ENCODE results near the gene APBB1IP. TPM values are rescaled to one million over a fixed set of nuclear protein-coding genes. Genes with fewer than 3 reads are reported as not detected.

Gene APBB1IP
- total and polyA plus RNA-seq, 8 donors = 1.8 to 50.0 (median 2.4) TPM

DNA sequence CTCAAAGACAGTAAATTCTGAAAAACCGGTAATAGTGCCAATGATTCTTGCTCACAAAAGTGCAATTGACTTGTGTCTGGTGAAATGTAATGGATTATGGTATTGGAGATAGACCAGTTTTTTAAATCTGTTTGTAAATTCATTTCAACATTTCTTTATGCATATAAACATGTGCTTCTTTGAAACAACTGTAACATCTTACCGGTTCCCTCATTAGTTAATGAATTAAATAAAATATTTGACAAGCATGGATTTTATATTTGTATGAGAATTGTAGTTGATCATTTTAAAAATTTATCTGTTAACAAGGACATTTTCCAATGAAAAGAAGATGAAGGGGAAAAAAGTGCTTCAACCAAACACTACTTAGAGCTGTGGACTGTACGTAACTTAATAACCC is 21.0 kb upstream of the APBB1IP start:
- ATAC-seq (no peak), DNase-seq (no peak)
- Histone ChIP-seq H3K27ac (no peak overlapping the region), H3K4me1 (no peaks in the 10 kb centered on the region), H3K9me3 (no peaks in the 10 kb centered on the region), H3K27me3 (no peaks in the 10 kb centered on the region), H3K4me3 (no peak overlapping the region), H3K36me3 (no peaks in the 10 kb centered on the region)
- TF ChIP-seq, protein P1, sequence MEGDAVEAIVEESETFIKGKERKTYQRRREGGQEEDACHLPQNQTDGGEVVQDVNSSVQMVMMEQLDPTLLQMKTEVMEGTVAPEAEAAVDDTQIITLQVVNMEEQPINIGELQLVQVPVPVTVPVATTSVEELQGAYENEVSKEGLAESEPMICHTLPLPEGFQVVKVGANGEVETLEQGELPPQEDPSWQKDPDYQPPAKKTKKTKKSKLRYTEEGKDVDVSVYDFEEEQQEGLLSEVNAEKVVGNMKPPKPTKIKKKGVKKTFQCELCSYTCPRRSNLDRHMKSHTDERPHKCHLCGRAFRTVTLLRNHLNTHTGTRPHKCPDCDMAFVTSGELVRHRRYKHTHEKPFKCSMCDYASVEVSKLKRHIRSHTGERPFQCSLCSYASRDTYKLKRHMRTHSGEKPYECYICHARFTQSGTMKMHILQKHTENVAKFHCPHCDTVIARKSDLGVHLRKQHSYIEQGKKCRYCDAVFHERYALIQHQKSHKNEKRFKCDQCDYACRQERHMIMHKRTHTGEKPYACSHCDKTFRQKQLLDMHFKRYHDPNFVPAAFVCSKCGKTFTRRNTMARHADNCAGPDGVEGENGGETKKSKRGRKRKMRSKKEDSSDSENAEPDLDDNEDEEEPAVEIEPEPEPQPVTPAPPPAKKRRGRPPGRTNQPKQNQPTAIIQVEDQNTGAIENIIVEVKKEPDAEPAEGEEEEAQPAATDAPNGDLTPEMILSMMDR (IDR thresholded peaks at IDR 0.05) = no peak
- intact Hi-C loops (cut with DNase I) = no loop called here

- no peaks in the 10 kb centered on the region for H3K4me1 ChIP-seq
- no peaks in the 10 kb centered on the region for H3K27me3 ChIP-seq
- peaks cover 0 to 4% of the 10 kb centered on the region in 2 donors for H3K9me3 ChIP-seq
- intact Hi-C loops (cut with DNase I) = no loop called here
- TF ChIP-seq, protein P1 (IDR thresholded peaks at IDR 0.05) = no peak
- no peak overlapping the region for H3K4me3 ChIP-seq
- no peak overlapping the region for H3K27ac ChIP-seq
- DNase-seq (no peak), ATAC-seq (no peak)
- no peaks in the 10 kb centered on the region for H3K36me3 ChIP-seq
Observed at GRCh38 chr10:26422977-26423376, 15.2 kb upstream of the APBB1IP start.

- H3K9me3 ChIP-seq = peaks cover 0 to 4% of the 10 kb centered on the region in 2 donors
- DNase-seq = no peak
- H3K27me3 ChIP-seq = no peaks in the 10 kb centered on the region
- ATAC-seq = no peak
- H3K36me3 ChIP-seq = no peaks in the 10 kb centered on the region
- no peak overlapping the region for H3K4me3 ChIP-seq
- TF ChIP-seq, protein P1 (IDR thresholded peaks at IDR 0.05) = no peak
- H3K4me1 ChIP-seq = no peaks in the 10 kb centered on the region
- intact Hi-C loops (cut with DNase I) = no loop called here
- no peak overlapping the region for H3K27ac ChIP-seq
Observed at GRCh38 chr10:26423722-26424121, 14.4 kb upstream of the APBB1IP start.

DNA sequence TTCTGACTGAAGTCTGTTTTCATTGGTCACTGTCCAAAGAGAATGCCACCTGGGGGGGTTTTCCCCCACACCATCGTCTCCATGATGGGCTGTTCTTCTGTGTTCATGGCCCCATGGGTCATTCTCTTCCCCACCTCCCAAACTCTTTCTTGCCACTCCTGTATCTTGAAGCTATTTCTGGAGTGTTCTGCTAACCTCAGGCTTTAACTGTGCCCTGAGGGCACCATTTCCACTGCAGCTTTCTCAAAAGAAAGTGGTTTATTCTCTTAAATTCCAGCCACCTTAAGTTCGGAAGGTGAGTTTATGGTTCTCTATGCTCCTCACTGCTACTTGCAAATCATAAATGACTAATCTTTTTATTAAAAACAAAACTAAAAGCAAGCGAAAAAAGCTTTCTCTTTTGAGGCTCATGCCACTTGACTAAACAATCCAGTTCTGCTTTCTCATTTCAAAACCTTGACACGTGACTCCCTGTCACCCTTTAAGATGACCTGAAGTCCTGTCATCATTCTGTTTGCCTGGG is 7.4 kb upstream of the APBB1IP start:
- H3K27me3 ChIP-seq = no peaks in the 10 kb centered on the region
- peak; percentile 76 for ATAC-seq
- intact Hi-C loops (cut with DNase I) = no loop called here

DNA sequence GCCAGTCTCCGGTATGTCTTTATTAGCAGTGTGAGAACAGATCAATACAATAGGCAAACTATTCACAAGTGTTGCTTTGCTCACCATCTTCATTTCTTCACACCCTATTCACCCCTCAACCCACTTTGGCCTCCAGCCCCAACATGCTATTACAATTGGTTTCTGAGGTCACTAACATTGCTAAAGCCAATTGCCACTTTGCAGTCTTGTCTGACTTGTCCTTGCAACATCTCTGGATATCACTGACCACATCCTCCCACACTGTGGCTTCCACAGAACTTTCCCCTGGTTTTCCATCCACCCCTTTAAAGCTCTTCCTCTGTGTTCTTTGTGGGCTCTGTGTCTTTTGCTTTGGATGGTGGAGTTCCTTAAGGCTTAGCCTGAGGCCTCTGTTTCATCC is 5.2 kb upstream of the APBB1IP start:
- peak; percentile 28 for ATAC-seq
- intact Hi-C loops (cut with DNase I) = no loop called here
- no peaks in the 10 kb centered on the region for H3K9me3 ChIP-seq
- TF ChIP-seq, protein P1 (IDR thresholded peaks at IDR 0.05) = no peak
- H3K36me3 ChIP-seq = no peaks in the 10 kb centered on the region
- peak overlapping the region in 1 of 2 donors; percentile 21 for H3K27ac ChIP-seq
- no peak overlapping the region for H3K4me3 ChIP-seq
- peaks cover 0 to 59% of the 10 kb centered on the region in 2 donors for H3K4me1 ChIP-seq
- peak in 1 of 4 donors; percentile 44 for DNase-seq
- H3K27me3 ChIP-seq = peaks cover 0 to 3% of the 10 kb centered on the region in 2 donors

More for the DNA sequence above, 7.4 kb upstream of the APBB1IP start:
- Histone ChIP-seq H3K36me3 (no peaks in the 10 kb centered on the region), H3K27ac (peak overlapping the region in 1 of 2 donors; percentile 86), H3K9me3 (no peaks in the 10 kb centered on the region), H3K4me3 (no peak overlapping the region), H3K4me1 (peaks cover 0 to 39% of the 10 kb centered on the region in 2 donors)
- DNase-seq = no peak
- TF ChIP-seq, protein P1 (IDR thresholded peaks at IDR 0.05) = no peak

Data from left lung (tissue), 10 donors.